Erythroblast (primary cell): ENCODE measurements around the gene NIPA2.

Source experiments
- GATA1 ChIP-seq: IDR thresholded peaks from 2 replicates; pipeline ENCODE4 v1.6.1; 2011; ENCODE audit warnings: low read depth, mild to moderate bottlenecking, control low read depth, low read length, moderate library complexity
- POLR2A ChIP-seq: IDR thresholded peaks from 2 replicates; pipeline ENCODE4 v1.6.1; 2011; ENCODE audit warnings: mild to moderate bottlenecking, low read length

DNA sequence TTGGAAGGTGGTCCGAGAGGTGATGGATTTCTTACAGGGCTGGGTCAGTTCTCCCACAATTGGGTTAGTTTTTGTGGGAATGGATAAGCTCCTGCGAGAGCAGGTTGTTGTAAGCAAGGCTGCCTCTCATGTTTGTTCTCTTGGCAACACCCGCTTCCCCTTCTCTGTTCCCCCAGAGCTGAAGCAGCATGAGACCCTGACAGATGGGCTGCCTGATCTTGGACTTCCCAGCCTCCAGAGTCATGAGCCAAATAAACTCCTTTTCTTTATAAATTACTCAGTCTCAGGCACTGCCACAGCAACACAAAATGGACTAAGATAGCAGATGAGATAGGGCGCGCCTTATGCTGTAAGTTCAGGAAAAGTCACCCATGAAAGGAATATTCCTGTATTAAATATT is 38.7 kb downstream of the NIPA2 start:
- TF ChIP-seq POLR2A, result no peak
- no peak for TF ChIP-seq GATA1
